Ascending aorta (tissue), 2 donors: ENCODE data around the gene CNOT9. TPM values are rescaled to one million over a fixed set of nuclear protein-coding genes. Genes with fewer than 3 reads are reported as not detected.

ENCODE experiments used
- DNase-seq, 2 donors: peaks; one replicate each; pipeline ENCODE4 v3.0.0-alpha.2; 2019; ENCODE audit warnings: low spot score in 2 of 2
- H3K27ac ChIP-seq, 2 donors: fragments of 200-600 bp; sonication (generic); one replicate each; pipeline ENCODE4 v1.5.1; 2016 to 2017; ENCODE audit warnings: mild to moderate bottlenecking in 1 of 2
- H3K27me3 ChIP-seq: fragments of 200-600 bp; sonication (generic); one replicate; pipeline ENCODE4 v1.5.1; 2017
- H3K36me3 ChIP-seq, 2 donors: fragments of 200-600 bp; sonication (generic); one replicate each; pipeline ENCODE4 v1.5.1; 2016
- H3K4me1 ChIP-seq, 2 donors: fragments of 200-600 bp; sonication (generic); one replicate each; pipeline ENCODE4 v1.5.1; 2016 to 2017; ENCODE audit warnings: mild to moderate bottlenecking in 1 of 2
- H3K4me3 ChIP-seq, 2 donors: fragments of 200-600 bp; sonication (generic); one replicate each; pipeline ENCODE4 v1.5.1; 2016 to 2017; ENCODE audit warnings: mild to moderate bottlenecking in 1 of 2
- H3K9me3 ChIP-seq, 2 donors: fragments of 200-600 bp; sonication (generic); one replicate each; pipeline ENCODE4 v1.5.1; 2016
- intact Hi-C: fragments of 100-400 bp; cut with DNase I; formaldehyde crosslinking; loops from one replicate; pipeline ENCODE4 v1.15.1; 2023
- total RNA-seq: library from RNA; depleted of rRNA; stranded (reverse); fragments of >200 nt; gene quantifications from one replicate; pipeline ENCODE4 v1.1.0, GENCODE V29; 2016
- TF ChIP-seq, protein P1 (sequence below), 3 experiments: fragments of 200-600 bp in 2 of 3; fragments of 450-650 bp in 1 of 3; sonication (generic) in 2 of 3; IDR thresholded peaks; one replicate each; pipeline ENCODE4 v1.5.1; 2016 to 2019; ENCODE audit warnings: antibody characterized with exemption in 3 of 3, mild to moderate bottlenecking in 1 of 3, moderate library complexity in 1 of 3

Gene CNOT9
- total RNA-seq, 1 donor from 2014 or later = 46.7 TPM

GRCh38 chr2:218623366-218623705 lies 54.7 kb downstream of the CNOT9 start:
- Histone ChIP-seq H3K27me3 (no peaks in the 10 kb centered on the region), H3K4me3 (no peak overlapping the region), H3K9me3 (no peaks in the 10 kb centered on the region), H3K27ac (no peak overlapping the region), H3K4me1 (no peaks in the 10 kb centered on the region), H3K36me3 (peaks cover 0 to 3% of the 10 kb centered on the region in 2 donors)
- DNase-seq = no peak
- intact Hi-C loops = no loop called here
- TF ChIP-seq, protein P1, sequence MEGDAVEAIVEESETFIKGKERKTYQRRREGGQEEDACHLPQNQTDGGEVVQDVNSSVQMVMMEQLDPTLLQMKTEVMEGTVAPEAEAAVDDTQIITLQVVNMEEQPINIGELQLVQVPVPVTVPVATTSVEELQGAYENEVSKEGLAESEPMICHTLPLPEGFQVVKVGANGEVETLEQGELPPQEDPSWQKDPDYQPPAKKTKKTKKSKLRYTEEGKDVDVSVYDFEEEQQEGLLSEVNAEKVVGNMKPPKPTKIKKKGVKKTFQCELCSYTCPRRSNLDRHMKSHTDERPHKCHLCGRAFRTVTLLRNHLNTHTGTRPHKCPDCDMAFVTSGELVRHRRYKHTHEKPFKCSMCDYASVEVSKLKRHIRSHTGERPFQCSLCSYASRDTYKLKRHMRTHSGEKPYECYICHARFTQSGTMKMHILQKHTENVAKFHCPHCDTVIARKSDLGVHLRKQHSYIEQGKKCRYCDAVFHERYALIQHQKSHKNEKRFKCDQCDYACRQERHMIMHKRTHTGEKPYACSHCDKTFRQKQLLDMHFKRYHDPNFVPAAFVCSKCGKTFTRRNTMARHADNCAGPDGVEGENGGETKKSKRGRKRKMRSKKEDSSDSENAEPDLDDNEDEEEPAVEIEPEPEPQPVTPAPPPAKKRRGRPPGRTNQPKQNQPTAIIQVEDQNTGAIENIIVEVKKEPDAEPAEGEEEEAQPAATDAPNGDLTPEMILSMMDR (IDR thresholded peaks at IDR 0.05) = no peak

GRCh38 chr2:218626369-218626768 lies 57.7 kb downstream of the CNOT9 start:
- H3K36me3 ChIP-seq = peaks cover 0 to 7% of the 10 kb centered on the region in 2 donors

DNA sequence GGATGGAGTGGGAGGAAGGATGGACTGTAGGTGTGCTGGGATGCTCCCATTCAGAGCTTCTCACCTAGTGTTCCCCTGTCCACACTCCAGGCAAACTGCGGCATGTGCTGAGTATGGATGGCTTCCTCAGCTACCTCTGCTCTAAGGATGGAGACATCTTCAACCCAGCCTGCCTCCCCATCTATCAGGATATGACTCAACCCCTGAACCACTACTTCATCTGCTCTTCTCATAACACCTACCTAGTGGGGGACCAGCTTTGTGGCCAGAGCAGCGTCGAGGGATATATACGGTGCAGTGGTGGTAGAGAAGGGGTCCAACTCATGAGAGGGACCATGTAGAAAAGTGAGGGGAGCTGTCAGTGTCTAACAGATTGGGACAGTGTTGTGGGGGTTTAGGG lies 59.3 kb downstream of the CNOT9 start:
- intact Hi-C loops = no loop called here
- Histone ChIP-seq H3K4me1 (no peaks in the 10 kb centered on the region), H3K36me3 (peaks cover 0 to 7% of the 10 kb centered on the region in 2 donors), H3K4me3 (no peak overlapping the region), H3K27ac (no peak overlapping the region), H3K27me3 (no peaks in the 10 kb centered on the region), H3K9me3 (no peaks in the 10 kb centered on the region)
- TF ChIP-seq, protein P1 (IDR thresholded peaks at IDR 0.05) = no peak
- DNase-seq = no peak

More at GRCh38 chr2:218626369-218626768, 57.7 kb downstream of the CNOT9 start:
- no peaks in the 10 kb centered on the region for H3K27me3 ChIP-seq
- H3K9me3 ChIP-seq = no peaks in the 10 kb centered on the region
- no peak overlapping the region for H3K4me3 ChIP-seq
- TF ChIP-seq, protein P1 (IDR thresholded peaks at IDR 0.05) = no peak
- no peaks in the 10 kb centered on the region for H3K4me1 ChIP-seq
- intact Hi-C loops = no loop called here
- no peak overlapping the region for H3K27ac ChIP-seq
- no peak for DNase-seq

DNA sequence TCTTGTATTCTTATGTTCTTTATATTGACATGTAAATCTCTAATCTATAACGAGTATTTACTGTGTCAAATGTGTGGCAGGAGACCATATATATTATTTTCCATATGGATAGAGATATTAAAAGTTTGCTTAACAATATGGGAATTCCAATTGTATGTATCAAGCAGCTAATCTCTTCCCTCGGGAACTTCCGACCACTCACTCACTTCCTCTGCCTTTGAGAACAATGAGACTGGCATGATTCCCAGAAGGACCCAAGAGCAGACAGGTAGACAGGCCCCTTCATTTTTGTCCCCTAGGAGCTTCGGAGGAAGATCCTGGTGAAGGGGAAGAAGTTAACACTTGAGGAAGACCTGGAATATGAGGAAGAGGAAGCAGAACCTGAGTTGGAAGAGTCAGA lies 63.2 kb downstream of the CNOT9 start:
- H3K4me3 ChIP-seq = no peak overlapping the region
- H3K4me1 ChIP-seq = no peaks in the 10 kb centered on the region
- TF ChIP-seq, protein P1 (IDR thresholded peaks at IDR 0.05) = no peak
- H3K27me3 ChIP-seq = no peaks in the 10 kb centered on the region
- H3K36me3 ChIP-seq = peaks cover 24 to 28% of the 10 kb centered on the region in 2 donors
- intact Hi-C loops = no loop called here
- H3K9me3 ChIP-seq = no peaks in the 10 kb centered on the region
- no peak for DNase-seq
- H3K27ac ChIP-seq = no peak overlapping the region

DNA sequence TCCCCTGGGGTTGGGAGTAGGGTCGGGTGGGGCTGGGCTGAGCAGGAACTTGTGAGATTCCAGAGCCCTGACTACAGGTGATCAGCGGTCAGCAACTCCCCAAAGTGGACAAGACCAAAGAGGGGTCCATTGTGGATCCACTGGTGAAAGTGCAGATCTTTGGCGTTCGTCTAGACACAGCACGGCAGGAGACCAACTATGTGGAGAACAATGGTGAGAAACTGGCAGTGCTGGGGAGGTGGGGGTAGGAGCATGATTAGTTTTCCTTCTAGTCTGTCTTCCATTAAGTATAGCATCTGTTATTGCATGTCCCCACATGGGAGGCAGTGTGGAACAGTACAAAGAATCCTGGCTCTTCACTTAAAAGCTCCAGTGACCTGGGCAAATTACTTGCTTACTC lies 67.1 kb downstream of the CNOT9 start:
- no peaks in the 10 kb centered on the region for H3K4me1 ChIP-seq
- DNase-seq = no peak
- no peaks in the 10 kb centered on the region for H3K27me3 ChIP-seq
- H3K36me3 ChIP-seq = peaks cover 56 to 65% of the 10 kb centered on the region in 2 donors
- H3K9me3 ChIP-seq = no peaks in the 10 kb centered on the region
- TF ChIP-seq, protein P1 (IDR thresholded peaks at IDR 0.05) = no peak
- intact Hi-C loops = no loop called here
- no peak overlapping the region for H3K27ac ChIP-seq
- no peak overlapping the region for H3K4me3 ChIP-seq

DNA sequence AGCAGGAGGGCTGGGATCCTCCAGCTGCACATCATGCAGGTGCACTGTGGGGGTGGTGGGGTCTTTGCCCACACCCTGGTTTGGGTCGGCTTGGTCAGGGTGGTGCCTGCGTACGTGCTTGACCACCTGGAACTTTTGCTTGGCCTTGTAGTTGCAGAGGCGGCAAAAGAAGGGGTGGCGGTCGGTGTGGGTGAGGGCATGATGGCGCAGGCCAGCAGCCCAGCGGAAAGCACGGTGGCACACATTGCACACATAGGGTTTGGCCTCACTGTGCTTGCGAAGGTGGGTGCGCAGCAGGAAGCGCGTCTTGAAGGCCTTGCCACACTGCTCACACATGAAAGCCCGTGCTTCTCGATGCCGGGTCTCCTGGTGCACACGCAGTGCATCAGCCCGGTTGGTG lies 69.7 kb downstream of the CNOT9 start:
- no peak overlapping the region for H3K4me3 ChIP-seq
- peaks cover 79 to 91% of the 10 kb centered on the region in 2 donors for H3K36me3 ChIP-seq

More for the DNA sequence above, 69.7 kb downstream of the CNOT9 start:
- TF ChIP-seq, protein P1 (IDR thresholded peaks at IDR 0.05) = no peak
- Histone ChIP-seq H3K9me3 (no peaks in the 10 kb centered on the region), H3K4me1 (no peaks in the 10 kb centered on the region), H3K27me3 (no peaks in the 10 kb centered on the region), H3K27ac (no peak overlapping the region)
- no peak for DNase-seq
- intact Hi-C loops = no loop called here
